GM10847 (cell line): Measurements from ENCODE around the gene SPOCK3.

Experiments used
- POLR2A ChIP-seq: IDR thresholded peaks from 2 replicates; pipeline ENCODE4 v1.6.1; 2011; ENCODE audit not compliant: insufficient read length; ENCODE audit errors: extremely low read depth

SPOCK3 gene

DNA sequence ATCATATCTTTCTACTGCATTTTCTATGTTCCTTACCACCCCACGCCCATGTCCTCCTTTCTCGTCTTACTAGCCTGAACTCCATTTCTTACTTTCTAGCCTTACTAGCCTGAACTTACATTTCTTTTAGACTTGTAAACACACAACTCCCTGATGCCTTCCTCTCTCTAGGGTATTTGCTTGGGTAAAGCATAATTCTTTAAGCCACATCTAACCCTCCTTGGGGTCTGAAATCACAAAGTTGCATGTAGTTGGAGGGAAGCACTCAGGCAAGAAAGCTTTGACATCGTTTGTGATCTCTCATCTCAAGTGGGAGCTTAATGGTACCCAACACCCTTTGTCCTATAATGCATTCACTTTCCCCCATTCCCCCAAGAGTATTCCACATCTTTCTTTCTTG lies 124.4 kb downstream of the SPOCK3 start:
- no peak for TF ChIP-seq POLR2A

- no peak for TF ChIP-seq POLR2A
These were observed 128.4 kb downstream of the SPOCK3 start for GRCh38 chr4:167105857-167106256.

GRCh38 chr4:167102475-167102874 lies 131.8 kb downstream of the SPOCK3 start:
- TF ChIP-seq POLR2A = no peak

DNA sequence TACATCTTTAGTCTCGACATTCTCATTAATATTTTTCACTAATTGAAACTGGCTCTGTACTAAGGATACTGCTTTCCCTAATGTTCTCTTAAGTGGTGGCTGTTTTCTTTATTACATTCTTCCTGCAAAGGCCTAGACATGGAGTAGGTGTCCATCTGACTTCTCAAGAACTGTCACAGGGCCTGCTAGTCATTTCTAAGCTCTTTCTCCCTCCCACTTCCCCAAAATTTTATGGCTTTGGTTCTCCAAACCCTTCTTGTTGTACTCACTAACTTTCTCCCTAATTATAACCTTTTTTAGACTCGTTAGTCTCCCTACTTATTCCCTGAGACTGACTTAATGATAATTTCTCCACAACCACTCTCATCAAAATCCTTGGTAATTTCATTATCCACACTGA lies 133.3 kb downstream of the SPOCK3 start:
- TF ChIP-seq POLR2A = no peak

GRCh38 chr4:167100120-167100519 lies 134.2 kb downstream of the SPOCK3 start:
- no peak for TF ChIP-seq POLR2A

- no peak for TF ChIP-seq POLR2A
These were observed 146.2 kb downstream of the SPOCK3 start for GRCh38 chr4:167088115-167088514.

- TF ChIP-seq POLR2A = no peak
These were observed 150.0 kb downstream of the SPOCK3 start for GRCh38 chr4:167084321-167084720.

GRCh38 chr4:167079762-167080161 lies 154.5 kb downstream of the SPOCK3 start:
- no peak for TF ChIP-seq POLR2A

- no peak for TF ChIP-seq POLR2A
These were observed 181.6 kb downstream of the SPOCK3 start for GRCh38 chr4:167052631-167053091.

GRCh38 chr4:167049257-167049656 lies 185.0 kb downstream of the SPOCK3 start:
- TF ChIP-seq POLR2A = no peak

DNA sequence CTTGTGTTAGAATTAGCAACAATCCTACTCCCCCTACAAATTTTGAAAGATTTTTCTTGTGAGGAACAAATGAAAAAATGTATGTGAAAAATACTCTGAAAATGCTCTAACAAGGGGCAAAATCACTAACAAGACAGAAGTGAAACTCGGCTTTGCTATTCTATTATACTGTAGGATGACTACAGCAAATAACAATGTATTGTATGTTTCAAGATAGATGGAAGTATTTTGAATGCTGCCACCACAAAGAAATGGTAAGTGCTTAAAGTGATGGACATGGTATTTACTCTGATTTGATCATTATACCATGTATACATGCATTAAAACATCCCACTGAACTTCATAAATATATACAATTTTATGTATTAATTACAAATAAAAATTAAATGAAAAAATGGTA lies 192.8 kb downstream of the SPOCK3 start:
- no peak for TF ChIP-seq POLR2A

- no peak for TF ChIP-seq POLR2A
These were observed 198.9 kb downstream of the SPOCK3 start for GRCh38 chr4:167035390-167035789.

GRCh38 chr4:167034983-167035382 lies 199.3 kb downstream of the SPOCK3 start:
- no peak for TF ChIP-seq POLR2A

DNA sequence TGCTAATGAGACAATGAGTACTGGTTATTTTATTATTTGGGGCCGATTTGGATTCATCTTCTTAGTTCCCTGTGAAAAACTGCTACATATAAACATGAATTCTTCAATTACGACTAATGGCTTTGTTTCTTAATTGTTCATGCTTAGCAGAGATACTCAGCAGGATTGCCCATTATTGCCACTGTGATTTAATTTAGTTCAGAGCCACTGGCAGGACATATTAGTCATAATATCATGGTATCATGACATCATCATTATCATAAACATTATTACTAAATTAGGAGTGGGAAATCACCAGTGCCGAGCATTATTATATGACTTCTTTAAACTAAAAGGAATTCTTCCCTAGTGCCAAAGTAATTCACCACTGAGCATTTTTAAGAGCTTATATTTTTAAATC lies 201.4 kb downstream of the SPOCK3 start:
- no peak for TF ChIP-seq POLR2A

DNA sequence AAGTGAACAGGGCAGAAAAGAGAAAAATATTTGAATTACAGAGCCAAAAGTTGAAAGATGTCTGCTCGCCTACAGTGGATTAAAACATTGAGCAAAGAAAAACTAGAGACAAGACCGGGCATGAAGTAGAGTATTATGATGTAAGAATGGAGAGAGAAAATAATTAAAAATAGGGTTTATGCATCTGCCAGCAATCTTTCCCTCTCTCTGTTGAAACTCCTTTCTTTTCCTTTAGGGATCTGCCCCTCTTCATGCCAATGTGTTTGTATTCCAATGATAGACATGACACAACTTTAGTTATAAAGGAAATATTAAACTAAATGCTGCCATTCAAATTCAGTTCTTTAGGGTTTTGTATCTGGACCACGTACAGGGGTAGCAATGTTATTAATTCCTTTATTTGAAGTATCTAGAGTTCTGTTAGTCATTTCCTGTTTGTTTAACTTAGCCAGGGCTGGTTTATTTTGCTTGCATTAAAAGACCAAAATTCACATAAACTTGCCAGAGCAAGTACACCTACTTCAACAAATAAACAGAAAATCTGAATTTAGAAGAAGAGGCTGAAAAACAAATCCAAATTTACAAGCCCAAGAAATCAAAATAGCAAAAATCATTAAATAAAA lies 202.6 kb downstream of the SPOCK3 start:
- no peak for TF ChIP-seq POLR2A

DNA sequence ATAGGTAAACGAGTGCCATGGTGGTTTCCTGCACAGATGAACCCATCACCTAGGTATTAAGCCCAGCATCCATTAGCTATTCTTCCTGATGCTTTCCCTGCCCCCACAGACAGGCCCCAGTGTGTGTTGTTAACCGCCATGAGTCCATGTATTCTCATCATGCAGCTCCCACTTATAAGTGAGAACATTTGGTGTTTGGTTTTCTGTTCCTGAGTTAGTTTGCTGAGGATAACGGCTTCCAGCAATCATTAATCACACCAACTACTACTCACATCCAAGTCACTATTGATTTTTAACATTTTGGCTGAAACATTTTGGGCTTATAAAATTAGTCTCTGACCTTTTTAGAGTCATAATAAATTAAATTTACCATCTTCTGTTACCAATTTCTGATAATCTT lies 205.3 kb downstream of the SPOCK3 start:
- no peak for TF ChIP-seq POLR2A

- no peak for TF ChIP-seq POLR2A
These were observed 208.6 kb downstream of the SPOCK3 start for GRCh38 chr4:167025670-167026069.
